Muscle layer of colon (tissue), 2 donors: ENCODE results near the gene PRSS57.
"Not testable (repeated sequence)": the region's sequence is repeated elsewhere in the genome, so short reads cannot be mapped to it uniquely, and the experiment has no call there.

Experiments used
- H3K27ac ChIP-seq: one replicate; pipeline ENCODE4 v1.7.0; 2013; ENCODE audit warnings: low read depth, mild to moderate bottlenecking, low read length, moderate library complexity
- H3K27me3 ChIP-seq, 2 donors: one replicate each; pipeline ENCODE4 v1.7.0; 2013; ENCODE audit warnings: low read length in 2 of 2, mild to moderate bottlenecking in 2 of 2; ENCODE audit not compliant: insufficient read depth in 2 of 2, control insufficient read depth in 1 of 2
- H3K36me3 ChIP-seq: one replicate; pipeline ENCODE4 v1.7.0; 2013; ENCODE audit warnings: mild to moderate bottlenecking, low read length; ENCODE audit not compliant: insufficient read depth
- H3K4me1 ChIP-seq: one replicate; pipeline ENCODE4 v1.7.0; 2013; ENCODE audit warnings: mild to moderate bottlenecking, low read length; ENCODE audit not compliant: insufficient read depth
- H3K4me3 ChIP-seq, 2 donors: one replicate each; pipeline ENCODE4 v1.7.0; 2013; ENCODE audit warnings: low read length in 2 of 2, low read depth in 1 of 2, mild to moderate bottlenecking in 1 of 2, moderate library complexity in 1 of 2
- H3K9ac ChIP-seq: one replicate; pipeline ENCODE4 v1.7.0; 2013; ENCODE audit warnings: low read length
- H3K9me3 ChIP-seq: one replicate; pipeline ENCODE4 v1.7.0; 2013; ENCODE audit warnings: mild to moderate bottlenecking, low read length
- donor health status: abdominal sarcoma.
- donor health status: Adenocarcinoma of cecum.

PRSS57 gene

GRCh38 chr19:732148-733069 lies 37.2 kb upstream of the PRSS57 start:
- Histone ChIP-seq H3K27ac (no peak overlapping the region), H3K27me3 (no peaks in the 10 kb centered on the region), H3K4me1 (peaks cover 5% of the 10 kb centered on the region), H3K9me3 (no peaks in the 10 kb centered on the region), H3K4me3 (no peak overlapping the region), H3K36me3 (peaks cover 5% of the 10 kb centered on the region), H3K9ac (no peak overlapping the region)

DNA sequence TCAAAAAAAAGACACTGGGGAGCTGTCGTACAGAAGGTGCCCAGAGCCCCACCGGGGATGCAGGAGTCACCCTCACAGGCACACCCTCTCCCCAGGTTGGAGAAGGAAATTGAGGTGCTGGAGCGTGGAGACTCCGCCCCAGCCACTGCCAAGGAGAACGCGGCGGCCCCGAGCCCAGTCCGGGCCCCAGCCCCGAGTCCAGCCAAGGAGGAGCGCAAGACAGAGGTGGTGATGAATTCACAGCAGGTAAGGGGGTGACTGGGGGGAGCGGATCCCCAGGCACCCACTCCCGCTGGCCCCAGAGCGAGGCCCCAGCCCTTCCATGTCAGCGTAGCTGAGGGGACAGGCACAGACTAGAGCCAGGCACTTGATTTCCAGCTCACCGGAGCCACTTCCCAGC lies 35.7 kb upstream of the PRSS57 start:
- peaks cover 5% of the 10 kb centered on the region for H3K4me1 ChIP-seq
- H3K36me3 ChIP-seq = peaks cover 5% of the 10 kb centered on the region
- no peaks in the 10 kb centered on the region for H3K27me3 ChIP-seq
- H3K4me3 ChIP-seq = no peak overlapping the region
- no peak overlapping the region for H3K9ac ChIP-seq
- H3K9me3 ChIP-seq = no peaks in the 10 kb centered on the region
- no peak overlapping the region for H3K27ac ChIP-seq

DNA sequence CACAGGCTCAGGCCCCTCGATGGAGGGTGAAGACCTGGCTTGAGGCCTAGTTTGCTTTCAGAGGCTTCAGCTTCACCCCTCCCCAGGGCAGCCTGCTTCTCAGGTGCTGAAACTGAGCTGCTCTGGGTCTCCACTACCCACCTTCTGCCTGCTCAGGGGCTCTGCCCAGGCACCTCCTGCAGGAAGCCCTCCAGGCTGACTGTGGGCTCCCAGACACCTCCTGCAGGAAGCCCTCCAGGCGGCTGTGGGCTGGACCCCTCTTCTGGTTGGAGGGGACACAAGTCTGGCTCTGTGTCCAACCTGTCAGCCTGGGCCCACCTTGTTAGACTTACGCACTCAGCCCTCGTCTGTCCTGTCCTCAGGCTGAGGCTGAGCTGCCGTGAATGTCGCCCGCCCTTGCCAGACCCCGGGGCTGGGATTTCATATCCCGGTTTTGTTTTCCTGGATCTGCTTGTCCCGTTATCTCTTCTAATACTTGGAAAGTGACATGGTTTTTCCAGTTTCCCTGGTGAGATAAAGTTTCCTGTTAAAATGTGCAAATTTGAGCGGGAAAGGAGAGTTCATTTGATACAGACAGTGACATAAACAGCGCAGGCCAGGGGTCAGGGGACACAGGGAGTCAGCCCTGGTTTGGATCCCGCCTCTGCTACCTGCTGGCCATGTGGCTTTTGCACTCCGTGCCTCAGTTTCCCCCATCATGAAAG lies 34.9 kb upstream of the PRSS57 start:
- no peak overlapping the region for H3K27ac ChIP-seq
- no peaks in the 10 kb centered on the region for H3K9me3 ChIP-seq
- no peaks in the 10 kb centered on the region for H3K27me3 ChIP-seq
- peaks cover 5% of the 10 kb centered on the region for H3K36me3 ChIP-seq
- no peak overlapping the region for H3K9ac ChIP-seq
- H3K4me3 ChIP-seq = no peak overlapping the region
- H3K4me1 ChIP-seq = peaks cover 5% of the 10 kb centered on the region

DNA sequence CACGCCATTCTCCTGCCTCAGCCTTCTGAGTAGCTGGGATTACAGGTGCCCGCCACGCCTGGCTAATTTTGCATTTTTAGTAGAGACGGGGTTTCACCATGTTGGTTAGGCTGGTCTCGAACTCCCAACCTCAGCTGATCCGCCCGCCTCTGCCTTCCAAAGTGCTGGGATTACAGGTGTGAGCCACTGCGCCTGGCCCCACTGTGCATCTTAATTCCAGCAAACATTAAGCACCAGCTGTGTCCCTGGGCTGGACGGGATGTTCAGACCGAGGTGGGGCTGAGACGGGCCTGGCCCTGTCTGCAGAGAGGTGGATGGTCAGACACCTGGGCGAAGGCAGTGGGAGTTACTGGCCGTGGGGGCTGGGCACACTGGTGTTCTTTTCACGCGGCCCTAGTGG lies 34.3 kb upstream of the PRSS57 start:
- H3K36me3 ChIP-seq, H3K4me1 ChIP-seq, H3K9ac ChIP-seq, H3K4me3 ChIP-seq, H3K27me3 ChIP-seq, H3K27ac ChIP-seq, H3K9me3 ChIP-seq: not testable (repeated sequence)

DNA sequence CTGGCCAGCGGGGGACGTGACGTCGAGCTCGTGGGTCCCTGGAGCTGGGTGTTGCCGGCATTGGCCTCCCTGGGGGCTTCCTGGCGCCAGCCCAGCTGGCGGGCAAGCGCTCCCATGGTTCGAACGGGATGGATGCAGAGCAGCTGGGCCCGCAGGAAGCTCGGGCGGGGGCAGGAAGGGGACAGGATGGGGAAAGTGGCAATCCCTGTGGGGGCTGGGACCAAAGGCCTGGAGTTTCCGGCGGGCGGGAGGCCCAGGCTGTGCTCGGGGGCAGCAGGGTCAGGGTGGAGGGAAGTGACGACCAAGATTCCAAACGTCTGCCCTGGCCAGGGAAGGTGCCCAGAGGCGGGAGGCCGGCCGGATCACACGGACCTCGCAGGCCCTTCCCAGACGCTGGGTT lies 32.8 kb upstream of the PRSS57 start:
- Histone ChIP-seq H3K27ac (no peak overlapping the region), H3K4me3 (no peak overlapping the region), H3K27me3 (no peaks in the 10 kb centered on the region), H3K9me3 (no peaks in the 10 kb centered on the region), H3K36me3 (peaks cover 5% of the 10 kb centered on the region), H3K4me1 (no peaks in the 10 kb centered on the region), H3K9ac (no peak overlapping the region)

DNA sequence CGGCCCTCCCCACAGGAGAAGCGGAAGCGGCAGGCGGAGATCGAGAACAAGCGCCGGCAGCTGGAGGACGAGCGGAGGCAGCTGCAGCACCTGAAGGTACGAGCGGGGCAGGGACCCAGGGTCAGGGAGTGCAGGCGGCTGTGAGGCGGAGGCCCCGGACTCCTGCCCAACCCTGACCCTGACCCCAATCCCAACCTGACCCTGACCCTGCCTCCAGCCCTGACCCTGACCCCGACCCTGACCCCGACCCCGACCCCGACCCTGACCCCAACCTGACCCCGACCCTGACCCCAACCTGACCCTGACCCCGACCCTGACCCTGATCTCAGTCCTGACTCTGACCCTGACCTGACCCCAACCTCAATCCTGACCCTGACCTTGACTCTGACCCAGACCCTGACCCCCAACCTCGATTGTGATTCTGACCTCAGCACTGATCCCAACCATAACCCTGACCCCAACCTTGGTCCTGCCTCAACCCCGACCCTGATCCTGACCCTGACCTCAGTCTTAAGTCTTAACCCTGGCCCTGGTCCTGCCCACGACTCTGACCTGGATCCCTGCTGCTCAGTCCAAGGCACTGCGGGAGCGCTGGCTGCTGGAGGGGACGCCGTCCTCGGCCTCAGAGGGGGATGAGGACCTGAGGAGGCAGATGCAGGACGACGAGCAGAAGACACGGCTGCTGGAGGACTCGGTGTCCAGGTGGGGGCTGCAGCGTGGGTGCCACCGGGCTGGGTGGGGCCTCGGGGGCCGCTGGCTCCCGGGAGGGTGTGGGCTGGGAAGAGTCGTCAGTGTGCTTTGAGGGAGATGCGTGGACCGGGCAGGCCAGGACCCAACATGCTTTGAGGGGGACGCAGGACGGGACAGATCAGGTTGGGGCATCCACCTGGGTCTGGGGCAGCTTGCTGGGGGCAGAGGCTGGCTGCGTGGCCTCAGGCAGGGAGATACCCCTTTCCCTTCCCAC lies 32.0 kb upstream of the PRSS57 start:
- H3K9ac ChIP-seq = no peak overlapping the region
- no peaks in the 10 kb centered on the region for H3K27me3 ChIP-seq
- no peak overlapping the region for H3K4me3 ChIP-seq
- no peaks in the 10 kb centered on the region for H3K9me3 ChIP-seq
- no peaks in the 10 kb centered on the region for H3K4me1 ChIP-seq
- no peak overlapping the region for H3K27ac ChIP-seq
- peaks cover 5% of the 10 kb centered on the region for H3K36me3 ChIP-seq

- H3K36me3 ChIP-seq = no peaks in the 10 kb centered on the region
- no peak overlapping the region for H3K27ac ChIP-seq
- no peaks in the 10 kb centered on the region for H3K4me1 ChIP-seq
- no peaks in the 10 kb centered on the region for H3K9me3 ChIP-seq
- no peaks in the 10 kb centered on the region for H3K27me3 ChIP-seq
- no peak overlapping the region for H3K4me3 ChIP-seq
- no peak overlapping the region for H3K9ac ChIP-seq
Observed at GRCh38 chr19:725461-726089, 30.3 kb upstream of the PRSS57 start.

DNA sequence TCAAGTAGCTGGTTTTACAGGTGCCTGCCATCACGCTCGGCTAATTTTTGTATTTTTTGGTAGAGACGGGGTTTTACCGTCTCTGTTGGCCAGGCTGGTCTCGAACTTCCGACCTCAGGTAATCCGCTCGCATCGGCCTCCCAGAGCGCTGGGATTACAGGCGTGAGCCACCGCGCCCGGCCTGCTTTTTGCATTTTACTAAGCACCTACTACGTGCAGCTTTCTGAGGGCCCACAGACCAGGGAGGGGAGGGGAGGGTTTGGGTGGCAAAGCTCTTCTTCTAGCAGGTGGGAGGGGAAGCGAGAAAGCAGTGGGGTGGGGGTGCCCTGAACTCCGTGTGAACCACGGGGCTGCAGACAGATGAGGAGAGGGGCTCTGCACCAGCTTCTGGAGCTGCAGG lies 28.5 kb upstream of the PRSS57 start:
- no peaks in the 10 kb centered on the region for H3K9me3 ChIP-seq
- no peak overlapping the region for H3K27ac ChIP-seq
- H3K4me1 ChIP-seq = no peaks in the 10 kb centered on the region
- no peaks in the 10 kb centered on the region for H3K36me3 ChIP-seq
- H3K27me3 ChIP-seq = peaks cover 0 to 13% of the 10 kb centered on the region in 2 donors
- no peak overlapping the region for H3K9ac ChIP-seq
- H3K4me3 ChIP-seq = no peak overlapping the region

GRCh38 chr19:723247-723646 lies 28.0 kb upstream of the PRSS57 start:
- Histone ChIP-seq H3K27me3 (peaks cover 0 to 17% of the 10 kb centered on the region in 2 donors), H3K9me3 (no peaks in the 10 kb centered on the region), H3K4me3 (no peak overlapping the region), H3K36me3 (no peaks in the 10 kb centered on the region), H3K4me1 (no peaks in the 10 kb centered on the region), H3K27ac (no peak overlapping the region), H3K9ac (no peak overlapping the region)

- Histone ChIP-seq H3K9ac (no peak overlapping the region), H3K9me3 (no peaks in the 10 kb centered on the region), H3K36me3 (no peaks in the 10 kb centered on the region), H3K4me3 (no peak overlapping the region), H3K27ac (no peak overlapping the region), H3K27me3 (peaks cover 0 to 20% of the 10 kb centered on the region in 2 donors), H3K4me1 (no peaks in the 10 kb centered on the region)
Observed at GRCh38 chr19:722553-723101, 27.4 kb upstream of the PRSS57 start.
